HG03060 (cell line): ENCODE results near the gene RTL3.
"Not testable (repeated sequence)": the region's sequence is repeated elsewhere in the genome, so short reads cannot be mapped to it uniquely, and the experiment has no call there.

Source experiments
- ATAC-seq: cut with Tn5 transposase; IDR thresholded peaks from one replicate; pipeline ENCODE4 v1.9.1; 2021; ENCODE audit warnings: low read depth, moderate number of reproducible peaks; ENCODE audit not compliant: unreplicated experiment

Gene RTL3

DNA sequence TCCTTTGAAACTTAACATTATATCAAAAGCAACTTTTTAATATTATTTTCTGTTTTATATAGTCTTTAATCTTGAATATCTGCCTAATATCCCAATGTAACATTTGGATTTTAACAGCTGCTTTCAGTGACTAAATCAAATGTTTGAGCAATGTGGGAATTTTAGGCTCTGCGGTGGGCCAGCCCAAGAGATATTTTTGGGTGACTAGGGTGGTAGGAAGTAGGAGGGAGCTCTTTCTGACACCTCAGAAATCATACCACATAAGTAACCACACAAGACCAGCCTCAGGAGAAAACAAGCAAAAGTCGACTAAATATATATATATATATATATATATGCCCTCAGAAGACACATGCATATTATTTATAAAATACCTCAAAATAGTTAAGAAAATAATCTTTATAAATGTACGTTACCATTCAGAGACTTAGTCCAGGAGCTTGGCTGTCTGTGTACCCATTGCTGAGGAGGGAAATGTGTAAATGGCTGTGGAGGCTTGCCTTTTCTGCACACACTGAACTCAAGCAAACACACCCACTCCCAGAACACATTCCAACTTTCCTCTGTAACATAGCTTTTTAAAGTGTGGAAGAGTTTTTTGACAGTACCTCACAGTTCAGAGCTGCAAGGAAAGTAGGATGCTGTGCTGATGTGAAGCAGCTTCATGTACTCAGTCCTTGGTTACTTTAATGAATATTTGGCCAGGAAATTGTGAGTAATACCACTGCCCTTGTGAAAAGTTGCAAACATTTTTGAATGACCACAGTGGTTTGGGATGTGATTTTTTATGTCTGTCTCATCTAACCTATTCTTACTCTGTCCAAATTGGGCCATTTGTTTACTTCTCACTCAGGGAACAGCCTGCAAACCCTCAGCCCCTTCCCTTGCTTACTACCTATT, at the start of gene RTL3:
RTL3 (minus strand) TSS at position 484 of the 900 bp plus-strand sequence. CDS start 908 bp downstream, outside the sequence.
- no peak for ATAC-seq

DNA sequence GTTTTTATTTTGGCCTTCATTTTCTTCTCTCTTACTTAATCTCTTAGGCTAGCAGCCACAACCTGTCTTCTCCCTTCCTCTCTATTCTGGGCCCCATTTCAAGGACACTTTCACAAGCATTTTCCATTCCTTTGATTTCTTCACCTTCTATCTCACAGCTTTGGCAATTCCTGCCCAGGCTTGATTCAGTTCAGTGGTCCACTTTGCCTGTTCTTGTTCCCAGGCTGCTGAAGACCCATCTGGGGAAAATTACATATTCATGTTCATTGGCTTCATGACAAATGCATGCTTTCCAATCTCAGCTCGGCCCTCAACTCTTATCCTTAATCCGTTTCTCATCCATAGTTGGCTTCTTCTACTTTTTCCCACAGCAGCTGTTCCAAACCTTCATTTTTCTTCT, 49.7 kb upstream of the RTL3 start:
- ATAC-seq = no peak

DNA sequence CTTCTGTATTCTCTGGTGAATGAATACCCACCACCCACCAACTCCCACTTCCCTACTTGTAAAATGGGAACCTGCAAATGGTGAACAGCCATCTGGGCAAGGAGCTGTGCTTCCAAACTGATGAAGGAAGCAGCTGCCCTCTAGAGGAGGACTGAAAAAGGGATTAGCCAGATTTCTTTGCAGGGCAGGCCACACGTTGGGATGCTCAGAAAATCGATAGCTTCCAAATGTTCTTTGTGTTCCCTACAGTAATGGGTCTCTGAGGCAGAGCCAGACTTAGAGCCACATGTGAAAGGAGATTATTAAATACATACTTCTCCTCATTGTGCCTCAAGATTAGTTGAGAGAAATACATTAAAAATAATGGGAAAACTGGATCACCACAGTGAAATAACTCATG, 49.1 kb upstream of the RTL3 start:
- no peak for ATAC-seq

DNA sequence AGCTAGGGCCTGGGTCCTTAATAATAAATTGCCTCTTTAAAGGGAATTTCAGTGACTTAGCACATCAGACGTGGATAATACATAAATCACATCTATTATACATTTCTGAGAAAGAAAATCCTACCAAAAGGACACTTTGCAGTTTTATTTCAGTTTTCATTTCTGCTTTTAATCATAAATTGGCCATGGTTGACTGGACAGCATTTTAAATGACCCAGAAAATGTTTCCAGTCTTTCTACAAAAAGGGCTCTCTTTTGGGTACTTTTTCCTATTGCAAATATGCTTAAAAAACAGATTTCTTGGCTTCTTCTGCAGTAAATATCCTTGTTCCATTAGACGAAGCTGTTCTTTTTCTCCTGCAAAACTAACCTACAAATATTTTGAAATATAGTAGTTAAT, 46.9 kb upstream of the RTL3 start:
- no peak for ATAC-seq

DNA sequence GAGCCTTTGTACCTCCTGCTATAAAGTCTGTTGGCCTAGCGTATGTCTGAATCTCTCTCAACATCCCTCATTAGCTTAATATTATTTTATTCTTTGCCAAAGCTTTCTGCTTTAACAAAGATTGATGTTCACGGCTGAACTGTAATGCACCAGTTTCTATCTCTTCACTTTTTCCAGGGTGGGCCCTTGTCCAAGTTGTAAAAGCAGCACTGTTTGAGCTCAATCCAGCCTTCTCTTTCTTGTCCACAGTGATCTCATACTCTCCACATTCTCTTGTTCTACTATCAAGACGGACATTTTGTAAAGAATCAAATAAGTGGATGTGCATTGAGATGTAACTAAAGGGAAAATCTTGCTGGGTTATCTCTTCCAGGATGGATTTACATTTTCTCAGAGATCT, 34.4 kb upstream of the RTL3 start:
- no peak for ATAC-seq

GRCh38 chrX:78693012-78693411, 33.9 kb upstream of the RTL3 start:
- no peak for ATAC-seq

DNA sequence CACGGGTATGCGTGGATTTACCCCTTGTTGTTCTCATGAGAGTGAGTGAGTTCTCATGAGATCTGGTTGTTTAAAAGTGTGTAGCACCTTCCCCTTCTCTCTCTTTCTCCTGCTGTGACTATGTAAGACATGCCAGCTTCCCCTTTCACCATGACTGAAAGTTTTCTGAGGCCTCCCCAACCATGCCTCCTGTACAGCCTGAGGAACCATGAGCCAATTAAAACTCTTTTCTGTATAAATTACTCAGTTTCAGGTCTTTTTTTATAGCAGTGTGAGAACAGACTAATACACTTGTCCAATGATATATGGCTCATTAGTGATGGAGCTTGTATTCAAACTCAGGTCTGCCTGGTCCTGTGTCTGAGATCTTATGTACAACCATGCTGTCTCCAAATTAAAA, 28.5 kb upstream of the RTL3 start:
- peak; percentile 89 for ATAC-seq

GRCh38 chrX:78673246-78673645, 14.1 kb upstream of the RTL3 start:
- no peak for ATAC-seq

- no peak for ATAC-seq
Observed at GRCh38 chrX:78665342-78665741, 6.2 kb upstream of the RTL3 start.

GRCh38 chrX:78661836-78662235, 2.7 kb upstream of the RTL3 start:
- no peak for ATAC-seq

DNA sequence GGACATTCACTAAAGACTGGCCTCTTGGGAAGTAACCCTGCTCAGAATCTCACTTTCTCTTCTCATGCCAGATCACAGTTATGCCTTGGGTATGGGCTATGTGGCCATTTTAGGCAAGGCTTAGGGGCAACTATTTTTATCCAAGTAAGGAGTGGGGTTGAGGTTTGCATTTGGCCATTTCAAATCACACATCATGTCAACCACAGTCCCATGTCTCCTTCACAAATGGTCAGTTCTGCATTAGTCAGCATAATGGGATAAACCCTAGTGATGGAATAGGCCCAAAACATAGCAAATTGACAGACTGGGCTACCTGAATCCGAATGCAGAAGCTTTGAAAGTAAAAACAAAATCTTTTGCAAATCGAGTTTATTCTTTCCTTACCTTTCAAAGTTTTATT, 827 bp upstream of the RTL3 start:
- ATAC-seq = no peak

- ATAC-seq = no peak
Observed at GRCh38 chrX:78658414-78658813, 714 bp downstream of the RTL3 start.

GRCh38 chrX:78655642-78656041, 3.5 kb downstream of the RTL3 start:
- ATAC-seq = no peak

DNA sequence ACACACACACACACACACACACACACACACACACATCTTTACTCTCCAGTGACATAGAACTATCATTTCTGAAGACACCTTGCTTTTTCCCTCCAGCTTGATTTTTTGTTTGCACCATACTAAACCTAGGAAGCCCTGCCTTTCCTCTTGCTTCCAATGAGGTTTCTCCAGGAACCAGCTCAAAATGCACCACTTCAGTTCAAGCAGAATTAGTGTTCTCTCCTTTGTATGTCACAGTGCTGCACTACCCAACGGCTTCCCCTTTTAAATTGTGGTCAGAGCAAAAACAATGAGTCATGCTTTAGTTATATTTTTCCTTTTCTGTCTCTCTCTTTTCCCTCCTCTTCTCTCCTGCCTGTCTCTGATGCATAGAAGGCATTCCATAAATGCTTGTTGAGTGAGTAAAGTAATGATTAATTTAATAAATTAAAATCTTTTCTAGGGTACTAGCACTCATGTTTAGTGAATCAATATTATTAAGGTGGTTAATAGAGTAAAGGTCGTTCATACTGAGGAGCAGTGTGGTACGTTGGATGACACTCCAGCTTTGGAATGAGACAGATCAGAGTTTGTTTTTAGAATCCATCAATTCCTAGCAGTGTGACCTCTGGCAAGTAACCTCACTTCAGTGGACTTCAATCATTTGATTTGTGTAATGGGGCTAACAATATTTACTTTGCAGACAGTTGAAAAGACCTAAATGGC, 5.9 kb downstream of the RTL3 start:
- ATAC-seq = peak; percentile 47

- peak; percentile 71 for ATAC-seq
Observed at GRCh38 chrX:78650906-78651437, 8.2 kb downstream of the RTL3 start.

- ATAC-seq = no peak
Observed at GRCh38 chrX:78643874-78644273, 15.3 kb downstream of the RTL3 start.

- no peak for ATAC-seq
Observed at GRCh38 chrX:78643096-78643495, 16.0 kb downstream of the RTL3 start.

DNA sequence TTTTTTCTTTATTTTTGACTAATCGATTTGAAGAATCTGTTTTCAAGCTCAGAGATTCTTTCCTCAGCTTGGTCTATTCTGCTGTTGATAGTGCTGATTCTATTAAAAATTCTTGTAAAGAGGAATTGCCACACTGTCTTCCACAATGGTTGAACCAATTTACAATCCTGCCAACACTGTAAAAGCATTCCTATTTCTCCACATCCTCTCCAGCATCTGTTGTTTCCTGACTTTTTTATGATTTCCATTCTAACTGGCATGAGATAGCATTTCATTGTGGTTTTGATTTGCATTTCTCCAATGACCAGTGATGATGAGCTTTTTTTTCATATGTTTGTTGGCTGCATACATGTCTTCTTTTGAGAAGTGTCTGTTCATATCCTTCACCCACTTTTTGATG, 23.0 kb downstream of the RTL3 start:
- not testable (repeated sequence) for ATAC-seq

DNA sequence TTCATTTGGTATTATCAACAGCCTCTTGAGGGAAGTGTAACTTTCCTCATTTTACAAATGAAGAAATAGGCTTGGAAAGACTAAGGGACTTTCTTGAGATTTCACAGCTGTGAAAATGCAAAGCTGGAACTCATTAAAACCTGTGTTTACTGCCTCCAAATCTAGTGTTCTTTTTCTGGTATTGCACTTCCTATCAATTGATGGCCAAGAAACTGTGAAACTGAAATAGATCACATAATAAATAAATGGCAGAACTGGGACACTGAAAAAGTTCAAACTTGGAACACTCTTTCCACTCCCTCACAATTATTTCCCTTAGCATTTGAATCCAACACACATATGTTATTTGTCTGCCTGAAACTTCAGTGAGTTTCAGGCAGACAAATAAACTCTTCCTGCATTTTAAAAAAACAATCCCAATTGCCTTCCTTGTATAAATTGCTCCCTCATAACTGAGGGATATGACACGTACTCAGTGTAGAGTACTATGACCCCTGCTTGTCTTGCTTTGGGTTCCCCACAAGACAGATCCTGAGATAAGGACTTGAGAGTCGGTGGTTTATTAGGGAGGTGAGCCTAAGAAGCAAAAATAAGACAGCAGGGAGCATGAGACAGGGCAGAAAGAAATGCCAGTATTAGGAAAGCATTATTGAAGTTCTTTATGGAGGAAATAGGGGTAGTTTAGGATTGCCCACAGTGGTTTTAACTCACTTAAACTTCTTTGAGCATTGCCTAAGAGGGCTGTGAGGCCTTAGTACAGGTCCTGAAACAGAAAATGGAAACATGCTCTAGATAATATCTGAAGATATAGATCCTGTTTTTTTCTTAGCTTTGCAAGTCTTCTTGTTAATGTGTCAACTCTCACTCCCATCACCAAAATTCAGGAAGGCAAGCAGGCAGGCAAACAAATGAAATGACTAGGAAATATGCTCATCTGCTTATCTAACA, 33.9 kb downstream of the RTL3 start:
- no peak for ATAC-seq

DNA sequence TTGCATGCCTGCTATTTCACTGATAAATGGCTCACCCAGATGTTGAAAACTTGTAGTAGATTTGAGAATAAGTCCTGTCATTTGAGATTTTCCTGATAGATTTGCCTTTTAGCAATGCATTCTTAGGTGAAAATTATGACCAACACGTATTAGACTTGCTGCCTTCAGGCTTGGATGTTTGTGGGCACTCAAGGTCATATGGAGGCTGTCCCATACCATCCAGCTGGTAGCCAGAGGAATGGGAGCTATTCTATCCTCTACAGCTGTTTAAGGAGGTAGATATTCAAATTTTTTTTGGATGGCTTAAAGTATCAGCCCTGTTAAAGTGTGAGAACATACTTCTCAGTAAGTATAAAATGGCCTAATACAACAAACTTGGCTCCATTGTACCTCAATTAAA, 34.7 kb downstream of the RTL3 start:
- no peak for ATAC-seq
